T-helper 1 cell (primary cell): ENCODE data around the gene CRY1.
"Not testable (repeated sequence)": the region's sequence is repeated elsewhere in the genome, so short reads cannot be mapped to it uniquely, and the experiment has no call there.

Experiments used
- DNase-seq, 5 donors: peaks; one replicate each; pipeline ENCODE4 v3.0.0-alpha.2; 2012 to 2020

CRY1 gene

GRCh38 chr12:107064243-107064642, 29.1 kb downstream of the CRY1 start:
- no peak for DNase-seq

- DNase-seq, result no peak
These were observed 35.2 kb downstream of the CRY1 start for GRCh38 chr12:107058190-107058589.

GRCh38 chr12:107057071-107057834, 36.1 kb downstream of the CRY1 start:
- DNase-seq, result no peak

GRCh38 chr12:107053709-107054108, 39.6 kb downstream of the CRY1 start:
- no peak for DNase-seq

GRCh38 chr12:107045186-107045585, 48.2 kb downstream of the CRY1 start:
- no peak for DNase-seq

GRCh38 chr12:107042801-107043200, 50.5 kb downstream of the CRY1 start:
- no peak for DNase-seq

- no peak for DNase-seq
These were observed 57.6 kb downstream of the CRY1 start for GRCh38 chr12:107035733-107036132.

GRCh38 chr12:107033758-107034739, 59.3 kb downstream of the CRY1 start:
- no peak for DNase-seq

- DNase-seq, result no peak
These were observed 61.1 kb downstream of the CRY1 start for GRCh38 chr12:107032266-107032665.

- no peak for DNase-seq
These were observed 62.3 kb downstream of the CRY1 start for GRCh38 chr12:107031061-107031460.

GRCh38 chr12:107029081-107029480, 64.3 kb downstream of the CRY1 start:
- DNase-seq, result no peak

- DNase-seq, result peak in 3 of 5 donors; percentile 6 to 54 (median 28)
These were observed 65.7 kb downstream of the CRY1 start for GRCh38 chr12:107027636-107028053.

- no peak for DNase-seq
These were observed 66.3 kb downstream of the CRY1 start for GRCh38 chr12:107026806-107027635.

- DNase-seq, result not testable (repeated sequence)
These were observed 67.0 kb downstream of the CRY1 start for GRCh38 chr12:107026356-107026755.

- no peak for DNase-seq
These were observed 67.7 kb downstream of the CRY1 start for GRCh38 chr12:107025671-107026070.

- DNase-seq, result no peak
These were observed 73.8 kb downstream of the CRY1 start for GRCh38 chr12:107019546-107019945.

GRCh38 chr12:107017042-107017441, 76.3 kb downstream of the CRY1 start:
- DNase-seq, result no peak

- peak in 1 of 5 donors; percentile 13 for DNase-seq
These were observed 79.3 kb downstream of the CRY1 start for GRCh38 chr12:107014055-107014454.

GRCh38 chr12:107012736-107013425, 80.5 kb downstream of the CRY1 start:
- DNase-seq, result no peak

- DNase-seq, result no peak
These were observed 81.8 kb downstream of the CRY1 start for GRCh38 chr12:107011519-107011918.

- DNase-seq, result no peak
These were observed 85.9 kb downstream of the CRY1 start for GRCh38 chr12:107007411-107007810.

- not testable (repeated sequence) for DNase-seq
These were observed 90.7 kb downstream of the CRY1 start for GRCh38 chr12:107002665-107003064.
